HG02970 (cell line): ENCODE results near the gene AARS2.

Experiments
- ATAC-seq: cut with Tn5 transposase; IDR thresholded peaks from one replicate; pipeline ENCODE4 v1.9.1; 2021; ENCODE audit warnings: mild to moderate bottlenecking, moderate library complexity, moderate number of reproducible peaks; ENCODE audit not compliant: unreplicated experiment, low FRiP score

The AARS2 gene

GRCh38 chr6:44254191-44255104, 58.7 kb downstream of the AARS2 start:
- ATAC-seq = no peak

DNA sequence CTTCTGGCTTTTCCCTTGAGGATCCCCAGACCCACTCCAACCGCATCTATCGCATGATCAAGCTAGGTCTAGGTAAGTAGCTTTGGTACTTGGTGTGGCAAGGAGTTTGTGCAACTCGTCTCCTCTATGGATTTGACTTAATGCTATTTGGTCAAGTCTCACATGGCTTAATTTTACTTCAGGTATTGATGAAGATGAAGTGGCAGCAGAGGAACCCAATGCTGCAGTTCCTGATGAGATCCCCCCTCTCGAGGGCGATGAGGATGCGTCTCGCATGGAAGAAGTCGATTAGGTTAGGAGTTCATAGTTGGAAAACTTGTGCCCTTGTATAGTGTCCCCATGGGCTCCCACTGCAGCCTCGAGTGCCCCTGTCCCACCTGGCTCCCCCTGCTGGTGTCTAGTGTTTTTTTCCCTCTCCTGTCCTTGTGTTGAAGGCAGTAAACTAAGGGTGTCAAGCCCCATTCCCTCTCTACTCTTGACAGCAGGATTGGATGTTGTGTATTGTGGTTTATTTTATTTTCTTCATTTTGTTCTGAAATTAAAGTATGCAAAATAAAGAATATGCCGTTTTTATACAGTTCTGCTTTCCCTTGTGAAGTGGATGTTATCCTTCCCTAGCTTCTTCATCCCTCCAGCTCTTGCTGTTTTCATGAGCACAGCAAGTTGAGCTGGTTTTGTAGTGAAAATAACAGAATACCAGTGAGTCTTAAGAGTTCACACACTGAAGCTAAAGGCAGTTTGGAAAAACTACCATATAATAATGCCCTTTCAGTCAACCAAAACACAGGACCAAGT, 59.6 kb downstream of the AARS2 start:
- no peak for ATAC-seq

GRCh38 chr6:44251576-44252524, 61.3 kb downstream of the AARS2 start:
- no peak for ATAC-seq

DNA sequence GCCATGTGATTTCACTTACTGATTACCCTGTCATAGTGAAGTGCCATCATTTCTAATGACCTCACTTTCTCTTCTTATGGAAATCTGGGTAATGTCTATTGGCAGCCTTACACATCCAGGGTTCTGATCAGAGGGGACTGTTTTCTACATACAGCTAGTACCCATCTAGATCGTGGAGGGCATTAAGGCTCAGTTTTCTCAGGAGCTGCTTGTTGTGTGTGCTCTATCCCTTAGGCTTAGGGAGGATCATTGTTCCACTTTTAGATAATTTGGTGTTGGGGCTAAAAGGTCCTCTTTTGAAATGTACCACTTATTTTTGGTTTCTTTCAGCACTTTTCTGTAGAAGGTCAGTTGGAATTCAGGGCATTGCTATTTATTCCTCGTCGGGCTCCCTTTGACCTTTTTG, 62.4 kb downstream of the AARS2 start:
- no peak for ATAC-seq

GRCh38 chr6:44250067-44250717, 63.0 kb downstream of the AARS2 start:
- no peak for ATAC-seq
